Measurements from ENCODE around the gene CLIC5.

CLIC5 gene

DNA sequence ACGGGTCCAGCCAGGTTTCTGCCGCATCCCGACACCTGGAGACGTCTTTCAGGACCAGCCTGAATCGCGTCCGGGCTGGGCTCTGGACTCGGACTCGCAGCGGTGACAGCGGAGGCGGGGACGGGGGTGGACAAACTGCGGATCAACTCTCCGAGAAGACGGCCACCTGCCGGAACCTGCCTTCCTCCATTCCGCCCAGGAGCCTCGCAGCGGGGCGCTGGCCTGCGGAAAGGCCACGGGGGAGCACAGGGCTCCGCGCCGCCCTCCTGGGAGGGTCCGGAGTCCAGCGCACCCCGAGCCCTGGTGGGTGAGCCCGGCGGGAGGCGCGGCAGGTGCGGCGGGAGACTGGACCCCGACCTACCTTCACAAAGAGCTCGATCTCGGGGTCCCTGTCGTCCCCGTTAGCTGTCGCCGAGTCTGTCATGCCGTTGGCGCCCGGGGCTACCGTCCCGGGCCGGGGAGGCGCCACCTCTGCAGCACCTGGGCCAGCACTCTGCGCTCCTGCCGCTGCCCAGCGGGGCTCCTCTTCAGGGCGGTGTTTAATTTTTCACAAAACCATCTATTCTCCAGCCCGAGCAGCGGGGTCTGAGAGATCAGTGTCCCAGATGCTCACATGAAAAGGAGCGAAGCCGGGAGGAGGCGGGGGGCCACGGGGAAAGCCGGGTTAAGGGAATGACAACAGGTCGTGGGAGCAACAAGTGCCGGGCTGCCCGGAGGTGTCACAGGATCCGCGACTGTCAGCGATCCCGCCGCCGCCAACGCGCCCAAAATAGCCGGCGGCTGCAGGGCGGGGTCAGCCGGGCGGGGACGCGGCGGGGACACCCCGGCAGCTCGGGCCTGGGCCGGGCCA, at the start of gene CLIC5:
CLIC5 (minus strand) TSS at position 742 of the 850 bp plus-strand sequence; CDS start at position 424, 318 bp downstream.
- no peak for DNase-seq (ENCODE audit: low spot score)

DNA sequence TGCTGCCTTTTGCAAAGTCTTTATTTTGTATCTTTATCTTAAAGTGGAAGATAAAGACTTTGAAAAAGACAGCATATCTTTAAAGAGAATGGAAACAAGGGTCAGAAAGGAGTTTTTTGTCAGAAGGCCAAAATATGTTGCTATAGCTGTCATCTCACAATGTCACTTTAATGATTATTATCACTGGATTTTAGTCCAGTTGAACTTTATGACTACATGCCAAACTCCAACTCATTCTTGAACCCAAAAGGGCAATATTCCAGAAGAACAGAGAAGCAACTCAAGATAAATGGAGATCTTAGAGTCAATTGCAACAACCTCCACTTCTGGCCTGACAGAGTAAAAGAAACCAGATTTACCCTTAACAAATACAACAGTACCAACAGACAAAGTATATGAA, 47.3 kb upstream of the CLIC5 start:
- no peak for DNase-seq (ENCODE audit: low spot score)

DNA sequence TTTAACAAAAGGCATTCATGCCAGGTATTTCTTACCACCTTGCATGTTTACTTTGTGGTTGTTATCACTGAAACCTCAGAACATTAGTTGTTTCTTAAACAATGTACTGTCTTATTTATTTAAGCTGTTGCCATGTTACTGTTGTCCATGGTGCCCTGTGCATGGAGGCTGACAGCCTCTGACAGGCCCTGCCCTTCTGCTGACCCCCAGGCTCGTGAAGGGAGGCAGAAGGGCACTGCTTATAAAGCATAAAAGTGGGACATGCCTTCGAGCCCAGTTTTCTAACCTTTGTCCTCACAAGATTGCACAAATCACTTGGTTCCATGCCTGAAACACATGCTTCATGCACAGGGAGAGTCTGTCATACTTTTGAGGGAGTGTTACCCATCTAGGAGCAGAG, 46.7 kb upstream of the CLIC5 start:
- no peak for DNase-seq (ENCODE audit: low spot score)

DNA sequence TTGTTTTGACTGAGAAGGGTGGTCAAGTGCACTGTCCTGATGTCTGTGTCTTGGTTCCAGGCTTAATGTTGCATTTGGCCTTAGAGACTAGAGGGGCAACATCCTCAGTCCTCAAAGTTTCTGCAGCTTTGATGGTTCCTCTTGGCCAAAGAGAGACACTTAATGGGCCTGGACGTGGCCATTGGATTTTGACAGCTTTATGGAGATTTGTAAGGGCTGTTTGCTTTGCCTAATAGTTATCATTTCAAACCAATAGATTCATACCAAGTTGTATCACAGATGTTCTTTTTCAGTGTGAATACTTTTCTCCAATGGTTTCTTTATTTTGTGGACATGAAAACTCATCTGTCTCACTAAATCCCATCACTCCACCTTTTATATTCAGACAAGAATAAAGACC, 45.8 kb upstream of the CLIC5 start:
- no peak for DNase-seq (ENCODE audit: low spot score)

DNA sequence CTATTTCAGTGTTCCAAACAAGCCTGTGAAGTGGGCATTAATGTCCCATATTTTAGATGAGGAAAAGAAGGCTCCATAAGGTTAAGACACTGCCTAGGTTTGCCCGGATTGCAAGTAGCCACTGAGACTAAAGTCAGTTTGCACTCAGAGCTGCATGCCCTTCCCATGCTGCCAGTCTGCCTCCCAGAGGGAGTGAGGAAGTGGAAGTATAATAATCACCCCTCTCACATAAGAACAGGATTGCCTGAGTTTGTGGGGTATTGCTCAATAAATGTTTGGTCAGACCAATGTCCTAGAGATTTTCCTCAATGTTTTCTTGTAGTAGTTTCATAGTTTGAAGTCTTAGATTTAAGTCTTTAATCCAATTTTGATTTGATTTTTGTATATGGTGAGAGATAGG, 43.9 kb upstream of the CLIC5 start:
- DNase-seq (ENCODE audit: low spot score): no peak

DNA sequence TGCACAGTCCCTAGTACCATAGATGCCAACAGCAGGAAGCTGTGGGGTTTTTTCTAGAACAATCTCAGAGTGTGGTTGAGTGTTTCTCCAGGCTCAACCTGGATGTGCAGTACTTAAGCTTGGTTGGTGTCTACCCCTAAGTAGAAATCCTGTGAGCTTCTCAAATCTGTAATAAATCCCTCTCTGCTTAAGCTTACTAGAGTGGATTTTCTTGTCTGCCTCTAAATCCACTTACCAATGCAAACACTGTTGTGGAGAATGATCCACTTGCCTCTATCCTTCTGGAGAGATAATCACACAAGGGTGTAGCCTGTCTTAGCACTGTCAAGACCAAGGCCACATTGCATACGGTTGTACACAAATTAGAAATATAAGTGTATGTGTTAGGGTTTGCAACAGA, 43.3 kb upstream of the CLIC5 start:
- no peak for DNase-seq (ENCODE audit: low spot score)

DNA sequence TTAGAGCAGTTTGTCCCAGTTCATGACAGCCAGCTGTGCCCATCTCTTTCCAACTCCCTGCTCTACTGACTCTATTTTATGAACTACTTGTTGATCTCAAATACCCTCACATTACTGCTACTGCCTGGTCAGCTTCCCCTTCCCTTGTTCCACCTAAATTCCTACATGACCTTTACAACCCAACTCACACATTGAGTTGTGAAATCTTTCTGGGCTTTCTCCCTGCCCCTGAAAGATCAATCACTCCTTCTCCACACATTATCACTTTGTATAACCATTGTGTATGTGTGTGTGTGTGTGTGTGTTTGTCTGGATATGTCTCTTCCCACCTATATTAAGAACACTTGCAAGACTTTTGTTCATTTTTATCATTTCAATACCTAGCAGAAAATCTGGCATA, 42.1 kb upstream of the CLIC5 start:
- no peak for DNase-seq (ENCODE audit: low spot score)

DNA sequence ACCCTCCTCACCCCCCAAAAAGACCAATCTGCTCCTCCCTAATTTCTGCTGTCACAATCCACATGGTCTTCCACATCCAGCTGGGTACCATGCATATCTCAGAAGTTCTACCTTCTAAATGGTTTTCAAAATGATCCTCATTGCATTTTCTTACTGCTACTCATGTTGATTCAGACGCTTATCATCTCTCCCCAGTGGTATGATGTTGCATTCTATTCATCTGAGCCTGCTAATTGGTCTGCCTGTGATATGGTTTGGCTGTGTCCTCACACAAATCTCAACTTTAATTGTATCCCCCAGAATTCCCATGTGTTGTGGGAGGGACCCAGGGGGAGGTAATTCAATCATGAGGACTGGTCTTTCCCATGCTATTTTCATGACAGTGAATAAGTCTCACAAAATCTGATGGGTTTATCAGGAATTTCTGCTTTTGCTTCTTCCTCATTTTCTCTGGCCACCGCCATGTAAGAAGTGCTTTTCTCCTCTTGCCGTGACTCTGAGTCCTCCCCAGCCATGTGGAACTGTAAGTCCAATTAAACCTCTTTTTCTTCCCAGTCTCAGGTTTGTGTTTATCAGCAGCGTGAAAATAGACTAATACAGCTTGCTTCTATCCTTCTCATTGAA, 41.4 kb upstream of the CLIC5 start:
- DNase-seq (ENCODE audit: low spot score): no peak

DNA sequence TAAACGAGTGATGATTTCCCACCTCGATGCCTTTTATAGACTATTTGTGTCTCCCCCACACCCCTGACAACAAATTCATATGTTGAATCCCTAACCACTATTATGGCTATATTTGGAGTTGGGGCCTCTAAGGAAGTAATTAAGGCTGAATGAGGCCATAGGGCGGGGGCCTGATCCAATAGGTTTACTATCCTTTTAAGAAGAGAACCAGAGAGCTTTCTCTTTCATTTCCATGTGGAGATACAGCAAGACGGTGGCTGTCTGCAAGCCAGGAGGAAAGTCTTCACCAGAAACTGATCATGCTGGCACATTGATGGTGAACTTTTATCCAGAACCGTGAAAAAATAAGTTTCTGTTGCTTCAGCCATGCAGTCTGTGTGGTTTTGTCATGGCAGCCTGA, 38.9 kb upstream of the CLIC5 start:
- DNase-seq (ENCODE audit: low spot score): no peak

DNA sequence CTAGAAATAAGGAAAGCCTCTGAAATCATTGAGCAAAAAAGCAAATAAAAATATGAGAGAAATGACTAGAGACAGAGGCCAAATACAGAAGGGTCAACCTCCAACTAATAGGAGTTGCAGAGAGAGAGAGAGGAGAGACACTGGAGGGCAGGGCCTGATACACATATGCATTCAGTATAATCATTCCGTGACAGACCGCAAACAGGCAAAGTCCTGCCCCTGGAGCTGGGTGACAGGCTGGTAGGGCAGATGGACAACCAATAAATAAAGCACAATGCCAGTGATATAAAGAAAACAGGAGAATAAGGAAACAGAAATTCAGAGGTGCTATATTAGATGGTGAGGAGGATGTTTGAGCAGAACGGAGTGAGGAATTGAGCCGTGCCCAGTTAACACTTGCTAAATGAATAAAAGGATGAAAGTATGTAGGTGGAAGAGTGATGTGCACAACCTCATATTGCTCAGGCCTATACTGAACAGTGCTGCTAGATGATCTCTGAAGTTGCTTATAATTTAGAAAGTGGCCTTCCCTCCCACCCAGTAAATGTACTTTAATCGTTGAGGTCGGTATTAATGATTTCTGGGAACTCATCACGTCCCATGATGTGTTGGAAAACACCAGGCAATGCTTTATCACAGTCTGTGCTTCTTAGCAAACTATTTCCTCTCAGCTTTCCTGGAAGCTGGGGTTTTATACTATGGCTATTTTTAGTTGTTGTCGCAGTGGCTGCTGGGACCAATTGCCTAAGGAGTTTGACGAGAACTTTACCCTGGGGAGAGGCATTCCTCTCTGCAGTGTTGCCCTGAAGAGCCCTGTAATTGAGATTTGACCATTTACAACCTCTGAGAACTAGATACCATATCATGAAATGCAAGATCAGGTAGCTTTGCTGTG, 37.6 kb upstream of the CLIC5 start:
- DNase-seq (ENCODE audit: low spot score): no peak

DNA sequence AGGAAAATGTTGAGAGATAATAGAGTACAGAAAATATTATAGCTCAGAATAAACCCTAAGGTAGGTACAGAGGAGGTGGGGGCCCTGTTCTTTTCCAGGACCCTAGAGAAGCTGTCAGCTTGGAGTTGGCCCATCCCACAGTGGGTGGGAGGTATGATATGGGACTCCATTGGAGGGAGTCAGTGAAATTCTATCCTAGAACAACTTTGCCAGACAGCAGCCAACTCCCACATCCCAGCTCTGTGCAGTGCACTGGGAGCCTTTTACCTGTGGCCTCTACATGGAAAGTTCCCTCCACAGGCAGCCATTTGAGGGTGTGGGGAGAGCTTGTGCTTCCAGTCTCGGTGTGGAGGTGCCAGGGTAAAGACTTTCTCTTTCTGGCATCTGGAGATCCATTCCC, 36.8 kb upstream of the CLIC5 start:
- no peak for DNase-seq (ENCODE audit: low spot score)

DNA sequence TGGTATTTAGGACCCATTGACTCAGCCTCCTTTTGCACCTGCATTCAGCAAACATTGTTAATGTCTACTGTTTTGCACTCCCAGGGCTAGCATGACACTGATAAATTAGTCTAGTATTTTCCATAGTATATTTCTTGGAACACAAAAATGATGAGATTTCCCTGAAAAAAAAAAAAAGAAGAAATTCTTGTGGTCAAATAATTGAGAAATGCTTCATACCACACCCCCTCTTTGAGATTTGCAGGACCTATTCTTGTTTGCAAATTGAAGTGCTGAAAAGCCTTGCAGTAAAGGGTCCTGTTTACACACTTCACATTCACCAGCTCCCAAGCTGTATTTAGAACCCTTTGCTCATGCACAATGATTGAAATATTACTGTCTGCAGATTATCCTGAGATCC, 36.3 kb upstream of the CLIC5 start:
- DNase-seq (ENCODE audit: low spot score): no peak

DNA sequence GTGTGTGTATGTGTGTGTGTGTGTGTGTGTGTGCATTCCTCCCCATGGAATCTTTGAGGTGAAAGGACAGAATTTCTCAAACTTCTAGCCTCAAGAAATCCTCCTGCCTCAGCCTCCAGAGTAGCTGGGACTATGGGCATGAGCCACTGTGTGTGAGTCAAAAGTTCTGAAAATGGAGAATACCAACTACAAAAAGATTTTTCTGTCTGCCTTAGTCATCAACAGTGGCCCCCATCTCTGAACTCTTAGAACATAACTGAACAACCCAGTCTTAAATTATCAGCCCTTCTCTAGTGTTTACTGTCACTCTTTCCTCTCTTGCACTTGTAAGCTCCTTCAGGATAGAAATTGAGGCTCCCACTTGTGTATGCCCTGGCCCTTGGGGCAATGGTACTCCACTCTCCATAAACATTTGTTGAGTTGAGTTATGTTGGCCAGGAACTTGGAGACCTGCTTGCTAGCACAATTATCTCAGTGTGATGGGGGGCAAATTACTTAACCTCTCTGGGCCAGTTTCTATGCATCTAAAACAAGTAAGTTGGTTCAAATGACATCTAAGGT, 35.3 kb upstream of the CLIC5 start:
- DNase-seq (ENCODE audit: low spot score): no peak

DNA sequence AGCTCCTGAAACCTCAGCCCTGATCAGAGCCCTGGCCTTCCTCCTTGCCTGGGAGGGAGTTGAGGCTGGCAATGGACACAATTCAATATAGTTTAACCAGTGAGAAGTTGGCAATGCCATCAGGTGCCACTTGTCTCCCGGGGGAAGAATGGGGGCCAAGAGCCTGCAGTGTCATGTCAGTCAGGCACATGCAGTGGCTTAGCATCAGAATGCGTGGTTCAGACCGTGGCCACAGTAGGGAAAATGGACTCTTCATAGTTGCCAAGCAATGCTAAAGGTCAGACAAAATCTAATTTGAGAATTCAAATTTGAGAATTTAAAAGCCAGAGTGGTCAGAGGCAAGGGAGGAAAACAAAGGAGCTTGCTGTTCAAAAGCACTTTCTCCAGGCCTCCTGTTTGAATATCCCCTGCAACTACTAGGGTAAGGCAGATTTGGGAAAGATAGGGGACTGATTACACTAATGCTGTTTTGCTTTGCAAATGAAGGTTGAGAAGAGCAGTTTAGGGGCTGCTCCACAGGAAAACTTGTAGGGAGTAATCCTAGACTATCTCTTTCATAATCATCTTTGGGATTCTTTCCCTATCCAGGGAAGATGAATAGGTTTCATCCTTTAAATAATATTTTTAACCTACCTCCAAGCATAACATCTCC, 33.1 kb upstream of the CLIC5 start:
- DNase-seq (ENCODE audit: low spot score): no peak

DNA sequence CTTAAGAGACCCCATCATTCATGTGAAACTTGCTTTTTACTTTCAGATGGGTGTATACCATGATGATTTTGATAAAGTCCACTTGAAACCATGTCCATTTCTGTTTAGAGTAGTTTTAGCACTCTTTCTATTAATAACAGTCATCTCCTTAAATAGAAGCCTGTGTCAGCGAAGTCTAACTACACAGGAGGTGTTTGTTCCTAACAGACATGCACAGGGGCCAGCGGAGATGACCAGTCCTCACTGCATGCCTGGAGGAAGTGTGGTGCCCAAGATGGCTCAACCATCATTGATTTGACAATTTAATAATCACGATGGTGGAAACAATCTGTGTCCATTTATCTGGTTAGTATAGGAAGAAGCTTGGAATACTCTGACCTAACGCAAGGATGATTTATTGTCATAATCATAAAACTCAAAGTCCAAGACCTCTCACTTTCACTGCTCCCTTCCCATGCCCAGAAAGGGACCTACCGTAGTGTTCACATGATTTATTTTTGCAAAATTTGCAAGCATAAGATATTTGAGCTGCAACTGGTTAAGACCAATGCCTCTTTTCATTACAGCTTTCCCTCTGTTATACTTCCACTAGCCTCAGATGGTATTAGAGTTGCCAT, 31.0 kb upstream of the CLIC5 start:
- no peak for DNase-seq (ENCODE audit: low spot score)

DNA sequence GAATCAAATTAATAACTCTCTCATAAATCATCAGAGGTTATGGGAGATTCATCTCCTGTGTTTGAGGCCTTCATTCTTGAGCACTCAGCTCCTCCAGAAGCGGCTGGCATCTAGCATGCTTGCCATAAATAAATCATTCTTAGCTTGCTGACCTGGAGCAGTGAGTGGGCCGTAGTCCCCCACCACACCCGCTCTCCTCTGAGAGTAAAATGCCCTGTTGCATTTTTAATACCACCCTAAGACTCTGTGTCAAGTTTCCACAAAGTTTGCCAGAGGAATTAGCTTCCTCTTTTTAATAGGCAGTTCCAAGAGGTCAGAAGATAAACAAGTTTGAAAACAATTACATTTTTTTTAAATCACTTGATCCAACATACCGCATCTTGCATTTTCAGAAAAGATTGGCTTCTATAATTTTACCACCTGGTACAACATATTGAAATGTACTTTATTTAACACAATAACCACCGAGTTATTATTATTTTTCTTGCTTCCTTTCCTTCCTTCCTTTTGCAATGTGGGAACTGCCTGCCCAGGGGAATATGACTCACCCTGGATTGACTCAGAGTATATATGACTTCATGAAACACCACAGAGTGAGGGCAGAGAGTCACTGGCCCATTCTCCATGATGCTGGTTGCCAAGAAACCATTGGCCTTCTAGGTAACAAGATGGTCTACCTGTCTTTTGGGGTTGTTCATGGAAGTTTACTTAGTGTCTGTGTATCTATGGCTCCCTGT, 29.4 kb upstream of the CLIC5 start:
- no peak for DNase-seq (ENCODE audit: low spot score)

DNA sequence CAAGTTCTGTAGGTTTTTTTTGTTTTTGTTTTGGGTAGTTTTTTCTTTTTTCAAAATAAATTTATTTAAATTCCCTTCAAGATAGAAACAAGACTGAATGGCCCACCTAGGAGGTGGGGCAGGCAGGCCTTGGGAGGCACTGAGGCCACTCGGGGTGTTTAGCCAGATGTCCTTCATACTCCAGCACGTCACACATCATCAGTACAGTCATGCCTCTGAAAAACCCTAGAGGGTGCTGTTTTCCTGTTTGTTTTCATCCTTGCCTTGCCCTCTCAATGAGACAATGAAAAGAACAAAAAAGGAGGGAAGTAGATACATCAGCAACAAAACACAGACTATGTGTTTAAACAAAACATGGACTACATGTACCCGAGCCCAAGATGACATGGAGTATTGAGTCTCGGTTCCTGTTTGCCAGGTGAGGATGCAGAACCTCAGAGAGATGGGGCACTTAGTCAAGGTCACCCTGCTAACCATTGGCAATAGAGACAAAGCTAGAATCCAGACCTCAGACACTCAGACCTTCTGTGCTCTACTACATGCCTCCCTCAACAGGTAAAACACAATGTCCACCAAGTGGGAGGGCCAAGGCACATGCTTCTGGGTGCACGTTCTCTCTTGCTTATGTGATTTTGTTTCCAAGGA, 26.8 kb upstream of the CLIC5 start:
- peak; percentile 63 for DNase-seq (ENCODE audit: low spot score)

DNA sequence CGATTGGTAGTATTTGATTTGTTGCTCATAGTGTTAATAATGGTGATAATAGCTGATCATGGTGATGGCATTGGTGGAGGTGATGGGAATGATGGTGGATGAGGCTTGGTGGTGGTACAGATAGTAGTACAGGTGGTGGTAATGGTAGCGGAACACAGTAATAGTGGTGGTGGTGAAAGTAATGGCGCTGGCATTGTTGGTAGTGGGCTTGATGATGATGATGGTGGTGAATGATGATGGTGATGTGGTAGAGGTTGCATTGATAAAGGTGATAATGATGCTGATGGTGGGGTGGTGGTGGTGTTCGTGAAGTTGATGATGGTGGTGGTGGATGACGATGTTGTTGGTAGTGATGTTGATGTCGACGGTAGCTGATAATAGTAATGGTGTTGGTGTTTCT, 24.6 kb upstream of the CLIC5 start:
- DNase-seq (ENCODE audit: low spot score): no peak

DNA sequence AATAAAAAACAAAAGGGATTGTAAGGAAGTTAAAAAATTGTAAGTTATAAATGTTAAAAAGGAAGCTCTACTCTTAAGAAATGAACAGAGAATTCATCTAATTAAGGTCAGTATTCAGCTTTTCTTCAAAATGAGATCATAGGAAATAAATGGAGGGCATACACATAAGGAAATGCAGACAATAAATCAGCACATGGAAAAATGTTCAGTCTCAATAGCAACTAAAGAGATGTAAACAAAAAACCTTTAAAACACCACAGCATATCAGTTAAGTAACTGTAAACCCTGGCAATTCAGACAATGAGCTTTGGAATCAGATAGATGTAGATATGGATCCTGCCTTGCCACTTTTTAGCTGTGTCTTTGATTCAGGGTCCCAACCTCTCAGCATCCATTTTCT, 24.0 kb upstream of the CLIC5 start:
- DNase-seq (ENCODE audit: low spot score): no peak

DNA sequence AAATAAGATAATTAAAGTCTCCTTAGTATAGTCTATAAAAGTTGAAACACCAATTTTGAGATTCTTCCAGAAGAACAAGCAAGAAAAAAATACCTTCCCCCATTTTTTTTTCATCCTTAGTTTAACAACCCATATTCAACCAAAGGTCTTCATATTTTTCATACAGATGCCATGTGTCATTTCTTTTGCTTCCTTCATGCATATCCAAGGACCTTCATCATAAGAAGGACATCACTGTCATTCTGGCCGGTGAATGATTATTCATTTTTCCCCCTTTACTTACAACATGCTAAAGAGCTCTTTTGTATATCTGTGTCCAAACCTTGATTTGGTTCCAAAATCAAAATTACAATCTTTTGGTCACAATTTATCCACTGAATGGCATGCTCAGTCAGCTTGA, 21.3 kb upstream of the CLIC5 start:
- no peak for DNase-seq (ENCODE audit: low spot score)

Measured in NAMALWA (cell line).